HCT116 (cell line): ENCODE measurements around the gene UMODL1. TPM values are rescaled to one million over a fixed set of nuclear protein-coding genes. Genes with fewer than 3 reads are reported as not detected.

Source experiments
- ATAC-seq: fragments of 200-7000 bp; cut with Tn5 transposase; 2 replicates; pipeline ENCODE4 v1.9.1; 2020; ENCODE audit warnings: mild to moderate bottlenecking, moderate library complexity
- BruUV-seq: library from RNA; stranded (reverse); fragments of 400-500 nt; replicated peaks from 2 replicates; lab custom pipeline; 2021; lab: Mats Ljungman, UMichigan
- CTCF ChIA-PET: fragments of 300-600 bp; sonication (Branson Sonifier 250); formaldehyde crosslinking; loops from one replicate; lab custom pipeline; 2021; ENCODE audit warnings: antibody characterized with exemption; lab: Charles Lee
- POLR2A ChIA-PET: fragments of 300-600, 350-600 bp; sonication (Branson Sonifier 250); formaldehyde crosslinking; loops from one replicate; lab custom pipeline; 2021; ENCODE audit warnings: antibody characterized with exemption; lab: Charles Lee
- RAD21 ChIA-PET, 2 experiments: fragments of 300-600 bp; sonication (Branson Sonifier 250); formaldehyde crosslinking; loops; one replicate each; lab custom pipeline; 2023; ENCODE audit warnings: low total read pairs in 2 of 2; ENCODE audit not compliant: uncharacterized antibody in 2 of 2, unreplicated experiment in 2 of 2, low non-redundant PET in 1 of 2; lab: Charles Lee
- DNase-seq: peaks from one replicate; pipeline ENCODE4 v3.0.0-alpha.2; 2010; ENCODE audit warnings: low read depth, low spot score
- H2AFZ ChIP-seq: fragments of 200-600 bp; shearing (Covaris generic), sonication (generic); 2 replicates; pipeline ENCODE4 v1.6.1; 2017; ENCODE audit warnings: low read depth, mixed run types, mixed read lengths, antibody characterized with exemption, low read length; ENCODE audit not compliant: poor library complexity, severe bottlenecking
- H3K27ac ChIP-seq: 2 replicates; pipeline ENCODE4 v1.5.1; 2012; ENCODE audit warnings: low read depth, low read length
- H3K27me3 ChIP-seq: fragments of 200-600 bp; sonication (generic); 2 replicates; pipeline ENCODE4 v1.6.1; 2016; ENCODE audit warnings: mixed run types, low read length, mixed read lengths; ENCODE audit not compliant: insufficient read depth
- H3K36me3 ChIP-seq, 2 experiments: fragments of 200-500 bp in 1 of 2; fragments of 200-600 bp in 1 of 2; sonication (Bioruptor generic) in 1 of 2; sonication (generic) in 1 of 2; 2 replicates each; pipeline versions ENCODE4 v1.5.1 to v1.6.1; 2014 to 2016; ENCODE audit warnings: low read length in 2 of 2, inconsistent platforms in 1 of 2, mixed read lengths in 1 of 2, mixed run types in 1 of 2; ENCODE audit not compliant: insufficient read depth in 2 of 2, control insufficient read depth in 1 of 2
- H3K4me1 ChIP-seq, 2 experiments: fragments of 200-600 bp in 1 of 2; sonication (generic) in 1 of 2; 2 replicates each; pipeline versions ENCODE4 v1.5.1 to v1.6.1; 2012 to 2017; ENCODE audit warnings: low read length in 2 of 2, inconsistent platforms in 1 of 2, mild to moderate bottlenecking in 1 of 2, mixed read lengths in 1 of 2, mixed run types in 1 of 2, moderate library complexity in 1 of 2; ENCODE audit not compliant: insufficient read depth in 2 of 2, control insufficient read depth in 1 of 2
- H3K4me2 ChIP-seq: fragments of 200-600 bp; sonication (generic); 2 replicates; pipeline ENCODE4 v1.6.1; 2017; ENCODE audit warnings: mixed run types, low read length, mixed read lengths
- H3K4me3 ChIP-seq, 2 experiments: fragments of 200-600 bp in 1 of 2; sonication (generic) in 1 of 2; replicated peaks in 1 of 2; 2 replicates each; pipeline ENCODE4 v1.5.1; 2011 to 2016; ENCODE audit warnings: low read length in 2 of 2, control low read depth in 1 of 2, low read depth in 1 of 2, mild to moderate bottlenecking in 1 of 2, mixed read lengths in 1 of 2, mixed run types in 1 of 2
- H3K79me2 ChIP-seq: fragments of 200-600 bp; sonication (generic); 2 replicates; pipeline ENCODE4 v1.6.1; 2017; ENCODE audit warnings: mild to moderate bottlenecking, mixed run types, low read length, moderate library complexity, mixed read lengths; ENCODE audit not compliant: insufficient read depth
- H3K9ac ChIP-seq: fragments of 200-600 bp; sonication (generic); 2 replicates; pipeline ENCODE4 v1.6.1; 2016; ENCODE audit warnings: low read length, mixed read lengths
- H3K9me2 ChIP-seq: fragments of 200-600 bp; sonication (generic), shearing (Covaris generic); 2 replicates; pipeline ENCODE4 v1.6.1; 2017; ENCODE audit warnings: mixed run types, mild to moderate bottlenecking, moderate library complexity; ENCODE audit not compliant: insufficient read depth
- H3K9me3 ChIP-seq, 2 experiments: fragments of 200-500 bp in 1 of 2; fragments of 200-600 bp in 1 of 2; sonication (Bioruptor generic) in 1 of 2; sonication (generic) in 1 of 2; 2 replicates each; pipeline ENCODE4 v1.6.1; 2014 to 2017; ENCODE audit warnings: low read length in 2 of 2, mixed read lengths in 2 of 2, inconsistent platforms in 1 of 2, low read depth in 1 of 2, mild to moderate bottlenecking in 1 of 2, mixed run types in 1 of 2, moderate library complexity in 1 of 2; ENCODE audit not compliant: control insufficient read depth in 1 of 2, insufficient read depth in 1 of 2
- H4K20me1 ChIP-seq: fragments of 200-600 bp; sonication (generic), shearing (Covaris generic); 2 replicates; pipeline ENCODE4 v1.6.1; 2017; ENCODE audit warnings: mixed run types, mild to moderate bottlenecking, moderate library complexity; ENCODE audit not compliant: insufficient read depth
- ATF3 ChIP-seq: IDR thresholded peaks from 2 replicates; pipeline ENCODE4 v1.6.1; 2012
- CBX3 ChIP-seq: IDR thresholded peaks from 2 replicates; pipeline ENCODE4 v1.6.1; 2012; ENCODE audit warnings: low read depth
- CEBPB ChIP-seq: IDR thresholded peaks from 2 replicates; pipeline ENCODE4 v1.6.1; 2012; ENCODE audit warnings: low read depth
- CTCF ChIP-seq, 3 experiments: fragments of 200-600 bp in 1 of 3; sonication (generic) in 1 of 3; IDR thresholded peaks in 2 of 3; conservative IDR thresholded peaks in 1 of 3; 2 replicates each; pipeline ENCODE4 v1.5.1; 2012 to 2017; ENCODE audit warnings: low read depth in 2 of 3, low read length in 2 of 3, antibody characterized with exemption in 1 of 3, borderline replicate concordance in 1 of 3, control low read depth in 1 of 3, mild to moderate bottlenecking in 1 of 3, mixed read lengths in 1 of 3, mixed run types in 1 of 3, moderate library complexity in 1 of 3; ENCODE audit not compliant: insufficient read depth in 1 of 3
- EGR1 ChIP-seq: IDR thresholded peaks from 2 replicates; pipeline ENCODE4 v1.6.1; 2012; ENCODE audit warnings: low read depth
- ELF1 ChIP-seq: IDR thresholded peaks from 2 replicates; pipeline ENCODE4 v1.6.1; 2012; ENCODE audit warnings: low read depth, borderline replicate concordance
- EZH2 ChIP-seq: fragments of 200-600 bp; sonication (generic); IDR thresholded peaks from 2 replicates; pipeline ENCODE4 v1.6.1; 2017; ENCODE audit warnings: antibody characterized with exemption, mixed run types
- EZH2phosphoT487 ChIP-seq: fragments of 200-600 bp; IDR thresholded peaks from 2 replicates; pipeline ENCODE4 v1.6.1; 2018; ENCODE audit warnings: antibody characterized with exemption, borderline replicate concordance
- FOSL1 ChIP-seq: IDR thresholded peaks from 2 replicates; pipeline ENCODE4 v1.6.1; 2012; ENCODE audit warnings: low read depth
- JUND ChIP-seq: IDR thresholded peaks from 2 replicates; pipeline ENCODE4 v1.6.1; 2012
- MAX ChIP-seq: IDR thresholded peaks from 2 replicates; pipeline ENCODE4 v1.6.1; 2012
- POLR2A ChIP-seq: IDR thresholded peaks from 2 replicates; pipeline ENCODE4 v1.7.0; 2011; ENCODE audit warnings: borderline replicate concordance; ENCODE audit not compliant: insufficient read depth, insufficient read length; ENCODE audit errors: extremely low read depth
- POLR2AphosphoS5 ChIP-seq: IDR thresholded peaks from 2 replicates; pipeline ENCODE4 v1.6.1; 2011; ENCODE audit warnings: mild to moderate bottlenecking, low read depth, low read length, moderate library complexity
- SIN3A ChIP-seq: IDR thresholded peaks from 2 replicates; pipeline ENCODE4 v1.6.1; 2012; ENCODE audit warnings: low read depth
- SP1 ChIP-seq: IDR thresholded peaks from 2 replicates; pipeline ENCODE4 v1.6.1; 2012; ENCODE audit warnings: low read depth
- ZBTB33 ChIP-seq: IDR thresholded peaks from 2 replicates; pipeline ENCODE4 v1.6.1; 2011; ENCODE audit warnings: mild to moderate bottlenecking, low read length, moderate library complexity; ENCODE audit not compliant: insufficient replicate concordance; ENCODE audit errors: extremely low read depth
- ZFX ChIP-seq: fragments of 450-650 bp; IDR thresholded peaks from 2 replicates; pipeline ENCODE4 v1.6.1; 2017
- ZNF274 ChIP-seq: fragments of 200-500 bp; sonication (Bioruptor generic); IDR thresholded peaks from 2 replicates; pipeline ENCODE4 v1.6.1; 2014; ENCODE audit warnings: mild to moderate bottlenecking, low read depth, low read length, inconsistent platforms
- intact Hi-C: fragments of 100-400 bp; cut with micrococcal nuclease; formaldehyde crosslinking; loops from 2 replicates; pipeline ENCODE4 v1.10.0; 2022
- total RNA-seq: library from RNA; stranded (reverse); gene quantifications from one replicate; pipeline ENCODE4 v1.2.1, GENCODE V29; 2021; ENCODE audit not compliant: unreplicated experiment
- TF ChIP-seq, protein P1 (sequence below): IDR thresholded peaks from 2 replicates; pipeline ENCODE4 v1.6.1; 2012; ENCODE audit warnings: low read depth

UMODL1 gene
- total RNA-seq, 1 experiment from 2014 or later, result not detected

- no peaks in the 10 kb centered on the region for H4K20me1 ChIP-seq
These were observed 18.7 kb downstream of the UMODL1 start for GRCh38 chr21:42089665-42090310.

More at GRCh38 chr21:42089665-42090310, 18.7 kb downstream of the UMODL1 start:
- POLR2A ChIA-PET, result no interaction called here
- Histone ChIP-seq H3K9me2 (no peaks in the 10 kb centered on the region), H2AFZ (no peak overlapping the region), H3K27me3 (peaks cover 7% of the 10 kb centered on the region; the same call in 1 of the 2 replicates), H3K79me2 (no peaks in the 10 kb centered on the region), H3K4me2 (no peak overlapping the region), H3K36me3 (no peaks in the 10 kb centered on the region), H3K4me1 (peaks cover 8% of the 10 kb centered on the region in 2 experiments; a peak in 3 of 4 replicates), H3K9me3 (peaks cover 0 to 2% of the 10 kb centered on the region in 2 experiments; a peak in 1 of 4 replicates), H3K4me3 (no peak overlapping the region), H3K9ac (no peak overlapping the region), H3K27ac (no peak overlapping the region)
- CTCF ChIA-PET, result no interaction called here
- BruUV-seq, result no TSS peak
- ATAC-seq, result no peak
- RAD21 ChIA-PET, result no interaction called here
- TF ChIP-seq MAX (no peak), ZBTB33 (no peak), ZNF274 (no peak), ELF1 (no peak), SP1 (no peak), EGR1 (no peak), SIN3A (no peak), EZH2phosphoT487 (no peak), JUND (no peak), FOSL1 (no peak), POLR2A (no peak), ZFX (no peak), POLR2AphosphoS5 (no peak), CBX3 (no peak), ATF3 (no peak), CEBPB (no peak), EZH2 (no peak), CTCF (IDR thresholded peaks at IDR 0.05 in 2 of 3, conservative IDR thresholded peaks at IDR 0.05 in 1 of 3; ENCODE audit: borderline replicate concordance in 1 of 3, insufficient read depth in 1 of 3, low read depth in 2 of 3, low read length in 2 of 3) (no peak)
- TF ChIP-seq, protein P1, sequence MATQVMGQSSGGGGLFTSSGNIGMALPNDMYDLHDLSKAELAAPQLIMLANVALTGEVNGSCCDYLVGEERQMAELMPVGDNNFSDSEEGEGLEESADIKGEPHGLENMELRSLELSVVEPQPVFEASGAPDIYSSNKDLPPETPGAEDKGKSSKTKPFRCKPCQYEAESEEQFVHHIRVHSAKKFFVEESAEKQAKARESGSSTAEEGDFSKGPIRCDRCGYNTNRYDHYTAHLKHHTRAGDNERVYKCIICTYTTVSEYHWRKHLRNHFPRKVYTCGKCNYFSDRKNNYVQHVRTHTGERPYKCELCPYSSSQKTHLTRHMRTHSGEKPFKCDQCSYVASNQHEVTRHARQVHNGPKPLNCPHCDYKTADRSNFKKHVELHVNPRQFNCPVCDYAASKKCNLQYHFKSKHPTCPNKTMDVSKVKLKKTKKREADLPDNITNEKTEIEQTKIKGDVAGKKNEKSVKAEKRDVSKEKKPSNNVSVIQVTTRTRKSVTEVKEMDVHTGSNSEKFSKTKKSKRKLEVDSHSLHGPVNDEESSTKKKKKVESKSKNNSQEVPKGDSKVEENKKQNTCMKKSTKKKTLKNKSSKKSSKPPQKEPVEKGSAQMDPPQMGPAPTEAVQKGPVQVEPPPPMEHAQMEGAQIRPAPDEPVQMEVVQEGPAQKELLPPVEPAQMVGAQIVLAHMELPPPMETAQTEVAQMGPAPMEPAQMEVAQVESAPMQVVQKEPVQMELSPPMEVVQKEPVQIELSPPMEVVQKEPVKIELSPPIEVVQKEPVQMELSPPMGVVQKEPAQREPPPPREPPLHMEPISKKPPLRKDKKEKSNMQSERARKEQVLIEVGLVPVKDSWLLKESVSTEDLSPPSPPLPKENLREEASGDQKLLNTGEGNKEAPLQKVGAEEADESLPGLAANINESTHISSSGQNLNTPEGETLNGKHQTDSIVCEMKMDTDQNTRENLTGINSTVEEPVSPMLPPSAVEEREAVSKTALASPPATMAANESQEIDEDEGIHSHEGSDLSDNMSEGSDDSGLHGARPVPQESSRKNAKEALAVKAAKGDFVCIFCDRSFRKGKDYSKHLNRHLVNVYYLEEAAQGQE, result no peak
- intact Hi-C loops, result no loop called here
- DNase-seq, result no peak
